ENCODE data around the gene RSRP1. TPM values are rescaled to one million over a fixed set of nuclear protein-coding genes. Genes with fewer than 3 reads are reported as not detected.

Gene RSRP1
- total and polyA plus RNA-seq, 2 donors = 126 to 418 TPM

DNA sequence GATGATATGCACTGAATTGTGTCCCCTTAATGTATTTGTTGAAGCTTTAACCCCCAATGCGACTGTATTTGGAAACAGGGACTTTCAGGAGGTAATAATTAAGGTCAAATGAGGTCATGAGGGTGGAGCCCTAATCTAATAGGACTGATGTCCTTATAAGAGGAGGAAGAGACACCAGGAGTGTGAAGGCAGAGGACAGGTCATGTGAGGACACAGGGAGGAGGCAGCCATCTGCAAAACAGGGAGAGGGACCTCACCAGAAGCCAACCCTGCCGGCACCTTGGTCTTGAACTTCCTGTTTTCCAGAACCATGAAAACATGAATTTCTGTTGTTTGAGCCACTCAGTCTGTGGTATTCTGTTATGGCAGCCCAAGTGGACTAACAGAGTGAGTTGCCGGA lies 30.2 kb downstream of the RSRP1 start:
- no peak overlapping the region for H3K27ac ChIP-seq (ENCODE audit: low read depth in 1 of 2, low read length in 1 of 2)
- WGBS = 80% methylated on average over 3 of the region's 3 CpGs

DNA sequence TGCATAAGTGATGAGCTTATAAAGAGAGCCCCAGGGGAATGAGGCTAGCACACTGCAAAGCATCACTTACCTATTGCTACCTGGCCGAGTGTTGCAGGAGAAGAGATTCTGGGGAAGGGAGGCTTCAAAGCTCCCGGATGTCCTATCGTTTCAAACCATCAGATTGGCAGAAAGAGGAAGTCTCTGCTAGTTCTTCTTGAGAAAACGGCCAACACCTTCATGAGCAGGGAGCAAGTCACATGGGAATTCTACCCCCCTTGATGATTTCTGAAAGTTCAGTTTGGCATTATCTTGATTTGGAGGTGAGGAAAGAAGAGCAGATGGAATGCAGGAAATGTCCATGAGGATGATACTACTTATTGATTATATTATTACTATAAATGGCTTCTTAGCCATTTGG lies 31.1 kb downstream of the RSRP1 start:
- no peak for DNase-seq (ENCODE audit: low read depth in 6 of 9, low spot score in 9 of 9)
- Histone ChIP-seq H3K36me3 (ENCODE audit: control insufficient read depth in 2 of 2, insufficient read depth in 2 of 2, low read length in 1 of 2) (peaks cover 11 to 14% of the 10 kb centered on the region in 2 donors), H3K9me3 (ENCODE audit: control insufficient read depth in 2 of 2, insufficient read depth in 1 of 2, low read length in 1 of 2) (no peaks in the 10 kb centered on the region), H3K4me1 (ENCODE audit: control insufficient read depth in 2 of 2, insufficient read depth in 2 of 2, low read length in 2 of 2) (no peaks in the 10 kb centered on the region), H3K27me3 (ENCODE audit: control insufficient read depth in 2 of 2, insufficient read depth in 1 of 2, low read length in 1 of 2) (no peaks in the 10 kb centered on the region), H3K4me3 (ENCODE audit: low read length in 2 of 2) (no peak overlapping the region), H3K27ac (ENCODE audit: low read depth in 1 of 2, low read length in 1 of 2) (no peak overlapping the region)
- 13% methylated on average over 4 of the region's 4 CpGs for WGBS

More for the DNA sequence above, 30.2 kb downstream of the RSRP1 start:
- Histone ChIP-seq H3K4me3 (ENCODE audit: low read length in 2 of 2) (no peak overlapping the region), H3K4me1 (ENCODE audit: control insufficient read depth in 2 of 2, insufficient read depth in 2 of 2, low read length in 2 of 2) (no peaks in the 10 kb centered on the region), H3K27me3 (ENCODE audit: control insufficient read depth in 2 of 2, insufficient read depth in 1 of 2, low read length in 1 of 2) (no peaks in the 10 kb centered on the region), H3K9me3 (ENCODE audit: control insufficient read depth in 2 of 2, insufficient read depth in 1 of 2, low read length in 1 of 2) (no peaks in the 10 kb centered on the region), H3K36me3 (ENCODE audit: control insufficient read depth in 2 of 2, insufficient read depth in 2 of 2, low read length in 1 of 2) (peaks cover 17 to 20% of the 10 kb centered on the region in 2 donors)
- no peak for DNase-seq (ENCODE audit: low read depth in 6 of 9, low spot score in 9 of 9)

DNA sequence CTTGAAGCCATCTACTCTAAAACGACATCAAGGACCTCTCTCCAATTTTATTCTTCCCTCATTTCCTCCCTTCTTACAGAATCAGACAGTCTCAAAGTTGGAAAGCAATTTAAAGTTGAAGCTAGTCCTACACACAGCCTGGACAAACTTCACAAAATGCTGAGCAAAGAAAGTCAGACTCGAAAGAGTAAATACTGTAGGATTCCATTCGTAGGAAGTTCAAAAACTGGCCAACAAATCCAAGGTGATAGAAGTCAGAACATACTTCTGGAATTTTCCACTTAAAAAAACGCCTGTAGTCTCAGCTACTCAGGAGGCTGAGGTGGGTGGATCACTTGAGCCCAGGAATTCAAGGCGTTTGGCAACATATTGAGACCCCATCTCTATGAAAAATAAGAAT lies 34.5 kb downstream of the RSRP1 start:
- no peaks in the 10 kb centered on the region for H3K4me1 ChIP-seq (ENCODE audit: control insufficient read depth in 2 of 2, insufficient read depth in 2 of 2, low read length in 2 of 2)
- 91% methylated on average over 5 of the region's 5 CpGs for WGBS
- no peak for DNase-seq (ENCODE audit: low read depth in 6 of 9, low spot score in 9 of 9)
- H3K9me3 ChIP-seq (ENCODE audit: control insufficient read depth in 2 of 2, insufficient read depth in 1 of 2, low read length in 1 of 2) = no peaks in the 10 kb centered on the region
- H3K36me3 ChIP-seq (ENCODE audit: control insufficient read depth in 2 of 2, insufficient read depth in 2 of 2, low read length in 1 of 2) = no peaks in the 10 kb centered on the region
- no peaks in the 10 kb centered on the region for H3K27me3 ChIP-seq (ENCODE audit: control insufficient read depth in 2 of 2, insufficient read depth in 1 of 2, low read length in 1 of 2)
- H3K27ac ChIP-seq (ENCODE audit: low read depth in 1 of 2, low read length in 1 of 2) = no peak overlapping the region
- no peak overlapping the region for H3K4me3 ChIP-seq (ENCODE audit: low read length in 2 of 2)

DNA sequence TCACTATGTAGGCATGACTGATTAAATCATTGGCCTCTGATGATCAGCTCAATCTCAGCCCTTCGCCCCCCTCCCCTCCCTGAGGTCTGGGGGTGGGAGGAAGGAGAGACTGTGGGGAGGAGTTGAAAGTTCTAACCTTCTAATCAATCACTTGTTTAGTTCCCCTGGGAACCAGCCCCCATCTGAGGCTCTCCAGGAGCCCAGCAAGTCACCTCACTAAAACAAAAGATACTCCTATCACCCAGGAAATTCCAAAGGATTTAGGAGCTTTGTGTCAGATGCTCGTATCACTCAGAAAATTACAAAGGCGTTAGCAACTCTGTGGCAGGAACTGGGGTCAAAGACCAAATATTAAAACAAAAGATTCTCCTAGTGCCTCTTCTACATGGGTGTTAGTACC lies 36.5 kb downstream of the RSRP1 start:
- Histone ChIP-seq H3K27ac (ENCODE audit: low read depth in 1 of 2, low read length in 1 of 2) (no peak overlapping the region), H3K36me3 (ENCODE audit: control insufficient read depth in 2 of 2, insufficient read depth in 2 of 2, low read length in 1 of 2) (no peaks in the 10 kb centered on the region), H3K27me3 (ENCODE audit: control insufficient read depth in 2 of 2, insufficient read depth in 1 of 2, low read length in 1 of 2) (no peaks in the 10 kb centered on the region), H3K4me1 (ENCODE audit: control insufficient read depth in 2 of 2, insufficient read depth in 2 of 2, low read length in 2 of 2) (no peaks in the 10 kb centered on the region), H3K9me3 (ENCODE audit: control insufficient read depth in 2 of 2, insufficient read depth in 1 of 2, low read length in 1 of 2) (no peaks in the 10 kb centered on the region), H3K4me3 (ENCODE audit: low read length in 2 of 2) (no peak overlapping the region)
- 93% methylated on average over 3 of the region's 3 CpGs for WGBS
- no peak for DNase-seq (ENCODE audit: low read depth in 6 of 9, low spot score in 9 of 9)

DNA sequence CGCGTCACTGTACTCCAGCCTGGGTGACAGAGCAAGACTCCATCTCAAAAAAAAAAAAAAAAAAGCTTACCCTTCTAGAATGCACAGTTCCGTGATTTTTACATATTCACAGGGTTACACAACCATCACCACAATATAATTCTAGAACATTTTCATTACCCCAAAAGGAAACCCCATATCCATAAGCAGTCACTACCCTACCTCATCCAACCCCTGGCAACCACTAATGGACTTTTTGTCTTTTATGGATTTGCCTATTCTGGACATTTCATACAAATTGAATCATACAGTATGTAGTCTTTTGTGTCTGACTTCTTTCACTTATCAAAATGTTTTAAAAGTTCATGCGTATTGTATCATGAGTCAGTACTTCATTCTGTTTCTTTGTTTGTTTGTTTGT lies 37.7 kb downstream of the RSRP1 start:
- Histone ChIP-seq H3K36me3 (ENCODE audit: control insufficient read depth in 2 of 2, insufficient read depth in 2 of 2, low read length in 1 of 2) (no peaks in the 10 kb centered on the region), H3K9me3 (ENCODE audit: control insufficient read depth in 2 of 2, insufficient read depth in 1 of 2, low read length in 1 of 2) (no peaks in the 10 kb centered on the region), H3K4me3 (ENCODE audit: low read length in 2 of 2) (no peak overlapping the region), H3K27ac (ENCODE audit: low read depth in 1 of 2, low read length in 1 of 2) (no peak overlapping the region), H3K27me3 (ENCODE audit: control insufficient read depth in 2 of 2, insufficient read depth in 1 of 2, low read length in 1 of 2) (no peaks in the 10 kb centered on the region), H3K4me1 (ENCODE audit: control insufficient read depth in 2 of 2, insufficient read depth in 2 of 2, low read length in 2 of 2) (no peaks in the 10 kb centered on the region)
- WGBS = 96% methylated on average over 4 of the region's 4 CpGs
- DNase-seq (ENCODE audit: low read depth in 6 of 9, low spot score in 9 of 9) = no peak

DNA sequence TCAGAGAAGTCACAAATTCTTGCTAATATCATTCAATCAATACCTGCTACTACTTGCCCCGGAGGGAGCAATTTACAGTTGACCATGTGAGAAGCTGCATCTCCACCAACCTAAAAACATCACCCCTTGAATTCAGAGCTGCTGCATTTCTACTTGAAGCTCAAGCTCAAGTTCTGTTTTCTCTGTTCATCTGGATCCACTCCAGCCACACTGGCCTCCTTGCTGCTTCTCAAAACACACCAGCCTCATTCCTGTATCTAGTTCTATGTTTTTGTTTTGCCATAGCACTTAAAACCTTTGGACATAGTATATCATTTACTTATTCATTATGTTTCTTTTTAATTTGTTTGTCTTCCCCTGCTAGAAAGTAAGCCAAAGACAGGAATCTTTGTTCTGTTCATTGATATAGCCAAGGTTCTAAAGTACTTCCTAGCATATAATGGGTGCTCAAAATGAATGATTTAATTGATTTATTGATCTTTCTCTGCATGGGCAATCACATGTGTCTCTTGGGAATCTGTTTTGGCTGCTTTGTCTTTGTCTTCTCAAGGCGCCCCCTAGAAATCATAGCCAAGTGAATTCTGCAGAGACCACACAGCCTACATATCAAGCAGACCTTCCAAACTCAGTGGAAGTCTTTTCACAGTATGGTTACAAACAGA lies 38.6 kb downstream of the RSRP1 start:
- Histone ChIP-seq H3K9me3 (ENCODE audit: control insufficient read depth in 2 of 2, insufficient read depth in 1 of 2, low read length in 1 of 2) (no peaks in the 10 kb centered on the region), H3K27ac (ENCODE audit: low read depth in 1 of 2, low read length in 1 of 2) (no peak overlapping the region), H3K36me3 (ENCODE audit: control insufficient read depth in 2 of 2, insufficient read depth in 2 of 2, low read length in 1 of 2) (no peaks in the 10 kb centered on the region), H3K4me1 (ENCODE audit: control insufficient read depth in 2 of 2, insufficient read depth in 2 of 2, low read length in 2 of 2) (no peaks in the 10 kb centered on the region), H3K4me3 (ENCODE audit: low read length in 2 of 2) (no peak overlapping the region), H3K27me3 (ENCODE audit: control insufficient read depth in 2 of 2, insufficient read depth in 1 of 2, low read length in 1 of 2) (no peaks in the 10 kb centered on the region)
- 89% methylated on average over 2 of the region's 2 CpGs for WGBS
- no peak for DNase-seq (ENCODE audit: low read depth in 6 of 9, low spot score in 9 of 9)

DNA sequence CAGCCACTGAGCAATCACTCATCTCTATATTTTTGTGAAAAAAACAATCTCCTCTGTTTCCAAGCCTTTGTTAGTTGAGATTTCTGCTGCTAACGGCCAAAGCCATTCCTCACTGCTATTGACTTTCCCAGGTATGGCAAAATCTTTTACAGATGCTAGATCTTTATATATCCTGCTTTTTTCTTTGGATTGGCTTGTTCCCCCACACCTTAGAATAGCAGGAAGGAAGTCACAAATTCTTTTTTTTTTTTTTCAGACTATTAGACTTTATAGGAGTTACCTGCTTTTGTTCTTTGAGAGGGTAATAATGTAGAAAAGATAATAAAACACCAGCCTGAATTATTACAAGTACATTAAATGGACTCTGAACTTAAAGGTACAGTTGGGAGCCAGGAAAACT lies 39.2 kb downstream of the RSRP1 start:
- Histone ChIP-seq H3K9me3 (ENCODE audit: control insufficient read depth in 2 of 2, insufficient read depth in 1 of 2, low read length in 1 of 2) (no peaks in the 10 kb centered on the region), H3K27ac (ENCODE audit: low read depth in 1 of 2, low read length in 1 of 2) (no peak overlapping the region), H3K27me3 (ENCODE audit: control insufficient read depth in 2 of 2, insufficient read depth in 1 of 2, low read length in 1 of 2) (no peaks in the 10 kb centered on the region), H3K36me3 (ENCODE audit: control insufficient read depth in 2 of 2, insufficient read depth in 2 of 2, low read length in 1 of 2) (no peaks in the 10 kb centered on the region), H3K4me1 (ENCODE audit: control insufficient read depth in 2 of 2, insufficient read depth in 2 of 2, low read length in 2 of 2) (no peaks in the 10 kb centered on the region), H3K4me3 (ENCODE audit: low read length in 2 of 2) (no peak overlapping the region)
- DNase-seq (ENCODE audit: low read depth in 6 of 9, low spot score in 9 of 9) = no peak
- WGBS = 97% methylated on average over 1 of the region's 1 CpG

DNA sequence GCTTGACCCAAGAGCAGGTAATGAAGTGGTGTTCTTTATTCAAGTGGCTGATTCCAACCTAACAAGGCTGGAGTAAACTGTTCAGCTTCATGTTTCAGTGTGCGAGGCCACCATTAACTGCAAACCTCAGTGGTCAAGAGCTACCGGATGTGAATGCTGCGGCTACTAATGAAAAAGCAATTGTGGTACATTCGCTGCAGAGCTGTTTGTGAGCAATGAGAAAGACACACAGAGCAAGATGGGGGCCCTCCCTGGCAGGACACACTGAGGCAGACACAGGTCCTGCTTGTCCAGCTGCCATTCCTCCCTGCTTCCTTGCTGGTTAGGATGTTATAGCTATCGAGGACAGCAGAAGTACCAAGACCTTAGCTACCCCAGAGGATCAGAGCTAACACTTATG lies 41.1 kb downstream of the RSRP1 start:
- no peak for DNase-seq (ENCODE audit: low read depth in 6 of 9, low spot score in 9 of 9)
- Histone ChIP-seq H3K27ac (ENCODE audit: low read depth in 1 of 2, low read length in 1 of 2) (no peak overlapping the region), H3K36me3 (ENCODE audit: control insufficient read depth in 2 of 2, insufficient read depth in 2 of 2, low read length in 1 of 2) (no peaks in the 10 kb centered on the region), H3K4me1 (ENCODE audit: control insufficient read depth in 2 of 2, insufficient read depth in 2 of 2, low read length in 2 of 2) (no peaks in the 10 kb centered on the region), H3K9me3 (ENCODE audit: control insufficient read depth in 2 of 2, insufficient read depth in 1 of 2, low read length in 1 of 2) (no peaks in the 10 kb centered on the region), H3K4me3 (ENCODE audit: low read length in 2 of 2) (no peak overlapping the region), H3K27me3 (ENCODE audit: control insufficient read depth in 2 of 2, insufficient read depth in 1 of 2, low read length in 1 of 2) (no peaks in the 10 kb centered on the region)
- 96% methylated on average over 5 of the region's 5 CpGs for WGBS

DNA sequence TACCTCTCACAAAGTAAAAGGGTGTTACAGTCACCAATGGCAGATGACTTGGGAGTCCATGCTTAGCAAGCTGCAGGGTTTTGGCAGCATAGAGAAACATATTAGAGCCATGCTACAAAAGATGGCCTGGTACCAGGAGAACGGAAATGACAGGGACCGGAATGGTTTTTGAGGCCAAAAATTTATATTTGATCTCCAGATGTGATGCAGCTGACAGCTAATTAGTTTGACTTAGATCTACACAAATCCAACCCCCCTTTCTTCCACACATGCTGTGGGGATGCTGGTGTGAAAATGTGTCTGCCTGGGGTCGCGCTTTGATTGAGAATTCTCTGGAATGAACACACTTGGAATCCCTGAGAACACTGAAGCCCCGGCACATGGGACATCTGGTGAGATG lies 41.5 kb downstream of the RSRP1 start:
- no peak overlapping the region for H3K4me3 ChIP-seq (ENCODE audit: low read length in 2 of 2)
- 95% methylated on average over 5 of the region's 5 CpGs for WGBS
- H3K27ac ChIP-seq (ENCODE audit: low read depth in 1 of 2, low read length in 1 of 2) = no peak overlapping the region
- no peaks in the 10 kb centered on the region for H3K36me3 ChIP-seq (ENCODE audit: control insufficient read depth in 2 of 2, insufficient read depth in 2 of 2, low read length in 1 of 2)
- DNase-seq (ENCODE audit: low read depth in 6 of 9, low spot score in 9 of 9) = no peak
- no peaks in the 10 kb centered on the region for H3K4me1 ChIP-seq (ENCODE audit: control insufficient read depth in 2 of 2, insufficient read depth in 2 of 2, low read length in 2 of 2)
- H3K27me3 ChIP-seq (ENCODE audit: control insufficient read depth in 2 of 2, insufficient read depth in 1 of 2, low read length in 1 of 2) = no peaks in the 10 kb centered on the region
- H3K9me3 ChIP-seq (ENCODE audit: control insufficient read depth in 2 of 2, insufficient read depth in 1 of 2, low read length in 1 of 2) = no peaks in the 10 kb centered on the region
